Endometrium (tissue), 2 donors: ENCODE data around the gene HELZ2.

ENCODE experiments used
- FAIRE-seq: peaks from 2 replicates; lab custom pipeline; 2012; peaks lifted over from hg19 to GRCh38; lab: Jason Lieb, UNC
- donor health status: control.
- donor health status: control.

HELZ2 gene

DNA sequence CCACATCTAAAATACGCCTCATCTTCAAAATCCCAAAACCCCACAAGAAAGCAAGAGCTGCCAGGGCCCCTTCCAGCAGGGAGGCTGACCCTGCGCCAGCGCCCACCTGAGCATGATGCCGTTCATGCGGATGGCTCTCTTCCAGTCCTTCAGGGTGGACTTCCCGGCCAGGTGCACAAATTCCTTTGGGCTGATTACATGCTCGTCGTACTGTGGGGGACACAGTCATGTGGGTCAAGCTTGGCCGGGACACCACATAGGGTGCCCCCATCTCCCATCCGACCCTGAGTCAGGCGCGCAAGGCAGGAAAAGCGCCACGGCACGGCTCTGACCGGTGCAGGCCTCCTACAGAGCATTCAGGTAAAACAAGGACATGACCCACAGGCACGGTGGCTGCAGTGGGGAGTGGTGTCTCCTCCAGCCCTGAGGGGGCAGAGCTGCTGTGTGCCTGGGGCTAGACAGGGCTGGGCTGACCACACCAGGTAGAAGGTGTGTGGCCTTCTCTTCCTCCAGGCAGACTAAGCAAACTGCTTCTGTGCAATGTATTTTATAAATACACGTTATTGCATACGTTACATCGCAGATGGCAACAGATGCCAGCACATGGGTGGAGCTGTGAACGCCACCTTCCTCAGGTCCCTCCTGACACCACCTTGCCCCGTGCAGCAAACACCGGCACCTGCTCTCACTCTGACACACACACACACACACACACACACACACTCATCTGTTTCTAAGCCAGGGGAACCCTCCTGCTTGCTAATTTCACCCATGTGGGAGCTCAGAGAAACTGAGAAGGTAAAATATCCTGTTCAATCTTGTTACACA is 23.8 kb upstream of the HELZ2 start:
- FAIRE-seq: no peak

DNA sequence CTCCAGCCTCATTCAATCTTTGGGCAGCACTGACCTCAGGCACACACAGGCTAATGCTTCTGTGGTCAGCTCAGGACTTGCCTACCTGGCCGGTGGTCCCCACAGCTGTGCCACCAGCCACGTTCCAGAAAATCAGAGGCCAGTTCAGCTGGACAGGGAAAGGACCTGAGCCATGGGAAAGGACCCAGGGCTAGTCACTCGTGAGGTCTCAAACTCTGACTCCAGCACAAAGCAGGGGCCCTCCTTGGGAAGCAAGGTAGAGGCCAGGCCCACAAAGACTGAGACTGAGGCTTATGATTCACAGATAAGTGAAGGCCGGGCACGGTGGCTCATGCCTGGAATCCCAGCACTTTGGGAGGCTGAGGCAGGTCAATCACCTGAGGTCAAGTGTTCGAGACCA is 22.4 kb upstream of the HELZ2 start:
- FAIRE-seq: no peak

DNA sequence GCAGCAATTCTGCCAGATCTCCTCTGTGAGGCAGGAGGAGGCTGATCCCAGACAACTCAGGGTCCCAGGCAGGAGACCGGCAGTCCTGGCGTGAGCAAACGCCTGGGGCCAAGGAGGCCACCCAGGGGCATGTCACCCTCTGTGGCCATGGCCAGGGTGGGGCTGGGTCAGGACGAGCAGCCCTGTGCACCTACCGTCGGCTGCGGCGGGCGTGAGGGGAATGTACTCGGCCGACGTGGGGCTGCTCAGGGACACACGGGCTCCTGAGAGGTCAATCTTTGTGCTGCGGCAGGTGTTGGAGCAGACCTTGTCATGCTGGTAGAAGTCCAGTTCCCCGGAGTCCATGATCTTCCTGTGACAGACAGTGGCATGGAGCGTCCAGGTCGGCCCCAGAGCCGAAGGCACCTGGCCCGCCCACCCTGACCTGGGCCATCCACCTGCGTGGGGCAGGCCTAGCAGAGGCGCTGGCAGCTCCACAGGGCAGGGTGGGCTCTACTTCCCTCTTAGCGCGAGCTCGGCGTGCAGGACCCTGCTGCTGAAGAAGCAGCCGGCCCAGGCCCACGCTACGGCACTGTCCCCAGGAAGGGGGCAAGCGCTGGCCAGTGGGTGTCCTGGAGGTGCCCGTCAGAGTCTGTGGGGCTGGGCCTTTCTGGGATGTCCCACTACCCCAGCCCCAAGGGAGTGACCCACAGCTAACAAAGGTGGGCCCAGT is 21.5 kb upstream of the HELZ2 start:
- no peak for FAIRE-seq

DNA sequence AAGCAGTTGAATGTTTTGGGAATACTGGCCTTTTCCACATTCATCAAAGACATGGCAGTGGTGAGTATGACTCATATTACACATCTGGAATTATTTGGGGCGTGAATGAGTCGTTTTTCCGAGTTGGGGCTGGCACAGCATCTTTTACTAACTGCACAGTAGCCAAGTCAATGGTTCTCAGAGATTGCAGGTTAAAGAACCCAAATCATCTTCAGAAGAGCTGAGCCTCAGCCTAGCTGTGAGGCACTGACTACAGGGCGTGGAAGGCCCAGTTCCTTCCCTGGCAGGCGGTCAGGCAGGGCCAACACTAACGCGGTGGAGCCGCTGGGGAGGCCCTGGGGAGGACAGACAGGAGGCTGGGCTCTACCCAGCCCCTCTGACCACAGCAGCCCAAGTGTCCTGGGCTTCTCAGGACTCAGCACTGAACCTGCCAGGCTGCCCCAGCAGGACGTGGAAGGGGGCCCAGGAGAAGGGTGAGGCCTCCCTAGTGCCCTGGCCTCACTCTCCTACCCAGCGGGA is 20.1 kb upstream of the HELZ2 start:
- no peak for FAIRE-seq

DNA sequence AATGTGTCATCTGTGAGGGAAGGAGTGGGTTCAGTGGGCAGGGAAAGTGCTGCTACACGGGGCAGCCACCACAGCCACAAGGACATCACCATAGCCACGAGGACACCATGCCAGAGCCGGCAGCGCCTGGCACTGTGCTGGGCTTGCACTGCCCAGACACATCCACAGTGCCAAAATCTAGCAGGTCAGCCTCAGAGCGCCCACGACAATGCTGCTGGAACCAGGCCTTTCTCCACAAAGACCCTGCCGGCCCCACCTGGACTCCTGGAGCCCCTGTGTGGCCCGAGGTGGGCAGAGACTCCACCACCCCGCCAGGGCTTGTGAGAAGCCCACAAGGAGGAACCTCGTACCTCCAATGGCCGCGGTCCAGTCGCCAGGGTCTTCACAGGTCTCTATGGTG is 18.6 kb upstream of the HELZ2 start:
- no peak for FAIRE-seq

DNA sequence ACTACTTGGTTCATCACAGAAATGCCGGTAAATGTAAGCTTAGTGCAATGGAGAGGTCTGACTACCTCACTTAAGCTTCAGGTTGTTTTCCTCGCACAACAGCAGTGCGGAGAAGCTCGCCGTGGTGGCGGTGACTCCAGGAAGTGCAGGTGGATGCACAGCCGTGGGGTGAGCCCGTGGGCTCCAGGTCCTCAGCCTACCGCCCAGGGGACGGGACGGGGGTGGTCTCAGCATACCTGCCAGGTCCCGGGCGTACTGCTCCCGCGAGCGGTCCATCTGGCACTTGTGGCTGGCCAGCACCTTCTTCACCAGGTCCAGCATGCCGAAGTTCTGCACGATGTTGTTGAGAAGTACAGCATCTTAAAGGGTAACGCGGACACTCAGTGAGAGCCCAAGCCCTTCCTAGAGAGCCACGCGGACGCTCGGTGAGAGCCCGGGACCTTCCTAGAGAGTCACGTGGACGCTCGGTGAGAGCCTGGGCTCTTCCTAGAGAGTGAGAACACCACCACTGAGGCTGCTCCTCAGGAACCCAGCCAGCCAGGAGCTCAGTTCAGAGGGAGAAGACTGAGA is 17.8 kb upstream of the HELZ2 start:
- FAIRE-seq: no peak

DNA sequence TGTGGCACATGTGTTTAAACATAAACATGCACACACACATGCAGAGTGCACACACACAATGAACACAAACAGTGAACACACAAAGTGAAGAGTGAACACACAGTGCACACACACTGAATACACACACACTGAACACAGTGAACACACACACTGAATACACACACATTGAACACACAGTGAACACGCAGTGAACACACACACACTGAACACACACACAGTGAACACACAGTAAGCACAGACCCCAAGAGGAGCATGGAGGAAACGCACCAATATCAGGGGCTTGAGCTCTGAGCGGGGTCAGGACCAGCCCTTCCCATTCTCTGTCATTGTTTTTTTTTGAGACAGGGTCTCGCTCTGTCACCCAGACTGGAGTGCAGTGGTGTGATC is 17.1 kb upstream of the HELZ2 start:
- no peak for FAIRE-seq

DNA sequence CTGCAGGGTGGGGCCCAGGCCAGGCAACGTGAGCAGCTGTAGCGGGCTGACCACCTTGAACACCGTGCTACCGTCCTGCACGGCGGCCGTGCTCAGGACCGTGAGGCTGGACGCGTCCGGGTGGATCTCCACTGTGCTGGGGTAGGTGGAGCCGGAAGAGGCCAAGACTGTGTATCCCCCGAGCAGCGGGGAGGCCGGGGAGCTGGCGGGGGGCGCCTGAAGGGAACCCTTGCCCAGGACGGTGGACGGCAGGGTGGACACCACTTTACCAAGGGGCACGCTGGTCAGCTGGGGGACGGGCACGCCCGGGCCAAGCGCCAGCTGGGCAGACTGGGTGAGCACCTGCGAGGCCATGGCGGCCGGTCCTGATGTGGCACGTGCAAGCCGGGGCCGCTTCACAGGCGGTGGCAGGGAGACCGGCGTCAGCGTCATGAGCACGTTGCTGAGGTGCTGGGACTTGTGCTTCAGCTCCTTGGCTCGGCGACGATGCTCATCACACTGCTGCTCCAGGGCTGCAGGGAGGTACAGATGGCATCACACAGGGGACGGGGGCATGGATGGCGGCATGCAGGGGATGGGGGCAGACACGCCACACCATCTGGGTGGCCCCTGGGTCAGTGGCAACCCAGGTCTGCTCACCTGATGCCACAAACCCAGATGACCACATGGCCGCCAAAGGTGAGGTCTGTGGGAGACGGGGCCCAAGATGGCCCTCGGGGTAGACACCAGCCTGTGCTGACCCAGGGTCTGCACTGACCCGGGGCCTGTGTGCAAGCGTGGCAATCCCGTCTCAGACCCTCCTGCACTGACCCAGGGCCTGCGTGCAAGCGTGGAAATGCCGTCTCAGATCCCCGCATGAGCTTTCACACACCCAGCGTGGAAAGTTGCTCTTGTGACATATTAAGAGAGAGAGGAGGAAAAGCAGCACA is 16.4 kb upstream of the HELZ2 start:
- no peak for FAIRE-seq

DNA sequence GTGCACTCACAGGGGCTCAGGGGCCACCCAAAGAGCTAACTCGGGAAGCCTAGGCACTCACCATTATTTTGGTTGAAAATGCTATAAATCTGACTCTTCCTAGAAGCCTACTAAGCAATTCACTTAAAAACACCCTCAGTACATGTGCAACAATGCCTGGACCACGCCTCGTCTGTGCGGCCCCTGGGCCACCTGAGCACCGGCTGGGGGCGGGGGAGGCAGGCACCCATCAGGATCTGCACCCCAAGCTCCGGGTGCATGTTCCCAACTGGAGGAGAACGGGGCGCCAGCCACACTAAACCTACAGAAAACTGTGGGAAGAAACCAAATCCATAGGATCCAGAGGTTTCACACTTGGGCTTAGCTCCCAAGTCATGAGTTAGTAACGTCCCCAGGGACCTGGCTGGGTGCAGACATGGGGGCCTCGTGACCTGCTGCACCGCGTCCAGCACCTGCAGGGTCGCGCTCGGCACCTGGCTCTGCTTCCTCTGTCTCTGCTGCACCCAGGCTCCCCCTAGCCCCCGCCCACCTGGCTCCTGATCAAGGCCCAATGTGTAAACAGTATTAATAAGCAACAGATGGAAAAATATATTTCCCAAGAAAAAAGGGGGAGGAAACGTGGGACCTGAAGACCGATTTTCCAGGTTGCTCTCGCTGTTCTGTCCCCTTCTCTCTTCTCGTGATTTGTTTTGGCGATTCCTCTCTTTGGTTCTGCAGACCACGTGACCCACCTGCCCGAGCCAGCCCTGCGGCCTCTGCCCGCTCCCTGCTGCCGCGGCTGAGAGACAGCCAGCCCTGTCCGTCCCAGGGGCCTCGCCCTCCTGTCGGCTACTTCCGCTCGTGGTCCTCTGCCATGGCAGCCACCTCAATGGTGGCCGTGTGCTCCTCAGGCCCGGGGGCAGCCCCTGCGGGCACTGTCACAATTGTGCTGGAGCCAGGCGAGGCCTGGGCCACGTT is 15.5 kb upstream of the HELZ2 start:
- FAIRE-seq: no peak

DNA sequence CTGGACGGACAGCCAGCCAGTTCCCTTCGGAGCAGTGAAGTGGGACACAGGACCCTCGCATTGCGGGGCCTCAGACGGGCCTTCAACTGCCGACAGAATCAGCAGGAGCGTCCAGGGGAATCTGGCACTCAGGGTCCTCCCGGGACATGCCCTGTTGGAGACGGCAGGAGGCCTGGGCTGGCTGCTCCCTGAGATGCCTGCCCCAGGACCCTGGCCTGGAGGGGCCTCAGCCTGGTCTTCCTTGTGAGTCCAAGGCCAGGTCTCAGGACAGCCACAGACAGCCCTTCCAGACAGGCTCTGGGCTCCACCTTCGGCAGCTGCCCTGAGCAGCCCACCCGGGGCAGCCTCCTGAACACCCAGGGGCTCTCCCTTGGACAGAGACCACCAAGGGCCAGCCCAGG is 14.6 kb upstream of the HELZ2 start:
- no peak for FAIRE-seq

DNA sequence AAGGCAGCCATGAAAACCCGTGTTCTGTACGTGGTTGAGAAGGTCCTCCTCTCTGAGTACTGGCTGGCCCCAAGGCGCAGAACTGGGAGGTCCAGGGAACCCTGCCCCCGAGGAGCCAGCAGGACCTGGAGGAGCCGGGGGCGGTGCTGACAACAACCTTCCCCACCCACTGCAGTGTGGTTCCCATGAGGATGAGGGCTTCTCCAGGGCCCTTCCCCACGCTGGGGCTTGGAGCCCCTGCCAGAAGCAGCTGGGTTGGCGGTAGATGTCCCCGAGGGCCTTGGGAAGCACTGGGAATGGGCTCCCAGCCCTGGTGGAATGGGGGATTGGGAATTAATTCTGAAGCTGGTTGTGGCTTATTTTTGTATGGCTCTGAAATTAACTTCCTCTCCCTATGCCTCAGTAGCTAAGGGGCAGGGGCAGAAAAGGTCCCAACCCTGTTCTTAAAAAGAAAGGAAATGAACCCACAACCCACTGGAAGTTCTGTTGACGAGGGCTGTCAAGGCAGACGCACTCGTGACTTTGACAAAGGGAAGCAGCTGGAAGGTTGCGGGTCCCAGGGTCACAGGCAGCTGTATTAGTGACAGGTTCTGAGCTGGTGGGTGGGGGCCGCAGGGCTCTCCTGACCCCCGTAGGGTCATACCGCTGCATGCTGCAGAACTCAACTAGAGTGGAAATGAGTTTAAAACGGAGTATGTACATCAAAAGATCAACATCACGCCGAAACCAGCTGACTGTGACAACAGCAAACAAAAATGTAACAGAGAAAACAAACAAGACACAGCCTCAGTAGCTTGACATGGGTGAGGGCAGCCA is 13.9 kb upstream of the HELZ2 start:
- no peak for FAIRE-seq

DNA sequence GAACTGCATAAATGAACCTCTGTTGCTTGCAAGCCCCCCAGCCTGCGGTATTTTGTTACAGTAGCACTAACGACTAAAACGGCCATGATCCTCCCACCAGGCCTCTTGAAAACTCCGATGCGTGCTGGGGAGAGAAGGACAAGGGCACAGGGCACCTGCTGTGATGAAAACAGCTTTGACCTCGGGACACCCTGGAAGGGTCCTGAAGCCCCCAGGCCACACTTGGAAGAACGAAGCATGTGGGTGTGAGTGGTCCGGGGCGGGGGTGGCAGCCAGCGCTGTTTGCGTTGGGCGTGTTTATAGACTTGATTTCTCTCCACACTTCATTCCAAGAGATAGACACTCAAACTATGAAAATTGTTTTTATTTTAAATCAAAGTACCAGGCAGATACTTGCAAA is 13.2 kb upstream of the HELZ2 start:
- FAIRE-seq: no peak

DNA sequence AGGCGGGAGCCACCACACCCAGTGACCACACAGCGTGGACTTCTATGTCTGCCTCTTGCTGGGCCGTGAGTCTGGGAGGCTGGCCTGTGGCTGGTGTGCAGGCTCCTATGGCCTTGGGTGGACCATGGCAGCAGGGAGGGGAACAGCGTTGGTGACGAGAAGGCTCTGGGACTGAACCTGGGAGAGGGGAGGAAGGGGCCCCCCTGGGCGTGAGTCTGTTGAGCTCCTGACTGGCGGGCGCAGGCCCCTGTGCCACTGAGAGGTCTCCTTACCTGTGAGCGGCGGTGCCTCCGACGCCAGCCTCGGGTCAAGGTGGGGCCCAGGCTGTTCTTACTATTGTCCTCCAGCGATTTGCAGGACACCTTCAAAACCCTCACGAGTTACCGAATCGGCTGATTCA is 12.8 kb upstream of the HELZ2 start:
- no peak for FAIRE-seq

DNA sequence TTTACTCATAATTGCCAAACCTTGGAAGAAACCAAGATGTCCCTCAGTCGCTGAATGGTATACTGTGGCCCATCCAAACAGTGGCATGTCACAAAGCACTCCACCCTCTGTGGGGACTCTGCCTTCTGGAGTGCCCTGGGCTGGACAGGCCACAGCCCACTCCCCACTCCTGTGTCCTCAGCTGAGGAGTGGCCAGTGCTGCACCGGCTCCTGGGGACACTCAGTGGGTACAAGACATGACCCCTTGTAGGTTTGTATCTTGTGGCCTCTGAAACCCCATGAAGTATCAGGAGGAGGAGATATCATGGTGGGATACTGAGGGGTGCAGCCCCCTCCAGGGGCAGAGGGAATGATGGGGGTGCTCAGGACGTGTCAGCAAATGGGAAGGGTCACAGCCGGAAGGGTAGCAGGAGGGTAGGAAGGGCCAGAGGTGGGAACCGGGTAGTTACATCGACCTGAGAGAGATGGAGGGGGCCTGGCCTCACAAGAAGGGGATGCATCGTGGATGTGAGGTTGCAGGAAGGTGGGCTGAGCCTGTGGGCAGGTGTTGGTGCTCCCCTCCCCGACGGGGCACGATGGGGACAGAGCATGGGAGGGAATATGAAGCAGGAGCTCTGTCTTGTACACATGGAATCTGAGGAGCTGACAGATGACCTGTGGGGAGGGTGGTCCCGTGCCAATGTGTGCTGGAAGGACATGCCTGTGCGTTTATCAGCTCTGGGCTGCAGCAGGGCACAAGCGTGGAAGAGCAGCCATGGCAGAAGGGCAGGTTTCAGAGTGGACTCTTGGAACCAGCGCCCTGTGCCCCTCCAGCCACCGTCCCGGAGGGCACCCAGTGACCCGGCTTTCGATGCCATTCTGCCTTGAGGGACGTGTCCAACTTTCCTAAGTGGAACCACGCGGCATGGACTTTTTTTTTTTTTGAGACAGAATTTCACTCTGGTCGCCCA is 11.9 kb upstream of the HELZ2 start:
- FAIRE-seq: no peak

DNA sequence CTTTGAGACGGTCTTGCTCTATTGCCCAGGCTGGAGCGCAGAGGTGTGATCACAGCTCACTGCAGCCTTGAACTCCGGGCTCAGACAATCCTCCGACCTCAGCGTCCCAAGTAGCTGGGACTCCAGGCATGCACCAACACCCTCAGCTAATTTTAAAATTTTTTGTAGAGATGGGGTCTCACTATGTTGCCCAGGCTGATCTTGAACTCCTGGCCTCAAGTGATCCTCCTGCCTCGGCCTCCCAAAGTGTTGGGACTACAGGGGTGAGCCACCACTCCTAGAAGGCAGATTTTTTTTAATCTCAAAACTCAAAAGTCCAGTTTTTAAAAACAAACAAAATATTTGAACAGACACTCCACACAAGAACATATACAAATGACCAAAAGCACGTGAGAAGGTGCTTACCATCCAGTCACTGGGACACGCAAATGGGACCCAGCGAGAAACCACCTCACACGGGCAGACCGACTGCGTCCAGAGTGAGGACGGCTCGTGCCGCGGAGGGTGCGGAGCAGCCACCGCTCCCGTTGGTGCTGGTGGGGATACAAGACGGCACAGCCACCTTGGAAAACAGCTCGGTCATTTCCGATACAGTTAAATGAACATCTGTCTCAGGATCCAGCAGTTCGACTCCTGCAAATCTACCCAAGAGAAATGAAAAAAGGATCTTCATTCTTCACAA is 8.5 kb upstream of the HELZ2 start:
- no peak for FAIRE-seq

DNA sequence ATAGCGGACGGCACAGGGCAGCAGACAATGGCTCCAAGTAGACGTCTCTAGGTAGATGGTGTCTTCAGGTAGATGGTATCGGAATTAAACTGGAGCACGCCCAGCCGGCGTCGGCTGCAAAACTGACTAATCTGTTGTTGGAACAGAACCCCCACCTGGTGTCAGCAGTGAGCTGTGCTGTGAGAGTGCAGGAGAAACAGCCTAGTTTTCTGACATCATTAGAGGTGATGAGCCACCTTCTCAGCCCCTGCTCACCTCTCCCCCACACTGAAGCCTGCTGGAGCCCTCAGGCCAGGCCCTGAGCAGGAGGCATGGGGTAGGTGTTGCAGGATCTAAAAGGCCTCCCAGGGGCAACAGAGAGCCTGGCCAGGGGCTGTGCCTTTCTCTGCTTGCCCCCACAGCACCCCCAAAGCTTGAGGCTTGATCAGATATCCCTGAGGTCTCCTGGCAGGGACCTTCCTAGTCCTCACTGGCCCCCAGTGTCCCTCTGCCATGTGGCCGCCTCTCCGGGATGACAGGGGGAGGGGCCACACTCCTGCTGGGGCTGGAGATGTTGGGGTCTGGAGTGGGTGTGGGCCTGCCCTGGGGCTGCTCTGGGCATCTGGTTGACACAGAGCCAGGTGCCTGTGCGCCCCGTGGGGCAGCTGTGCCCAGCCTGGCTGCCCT is 6.9 kb upstream of the HELZ2 start:
- no peak for FAIRE-seq

DNA sequence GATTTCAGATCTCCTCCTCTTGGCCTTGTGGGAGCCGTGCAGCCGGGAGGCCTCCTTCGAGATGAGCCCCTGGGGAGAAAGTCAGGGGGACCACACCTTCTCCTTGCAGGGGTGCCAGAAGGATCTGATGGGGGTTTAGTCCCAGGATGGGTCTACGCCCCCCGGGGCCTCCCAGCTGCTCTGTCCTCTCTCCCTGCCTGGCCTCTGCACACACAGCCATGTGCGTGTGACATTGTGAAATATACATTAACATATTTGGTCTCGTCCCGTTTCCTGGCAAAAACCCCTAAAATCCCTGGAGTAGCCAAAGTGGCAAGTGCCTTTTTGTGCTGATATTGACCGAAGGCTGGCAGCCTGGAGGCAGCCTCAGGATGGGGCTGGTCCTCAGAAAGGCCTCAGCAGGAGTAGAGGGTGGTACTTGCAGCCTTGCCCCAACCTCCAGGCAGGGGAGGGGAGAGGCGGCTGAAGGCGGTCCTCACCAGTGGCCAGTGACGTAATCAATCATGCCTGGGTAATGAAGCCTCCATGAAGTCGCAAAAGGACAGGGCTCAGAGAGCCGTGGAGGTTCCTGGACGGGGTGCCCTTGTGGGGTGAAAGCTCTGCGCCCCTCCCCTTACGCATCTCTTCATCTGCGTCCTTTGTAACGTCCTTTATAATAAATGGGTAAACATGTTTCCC is 5.1 kb upstream of the HELZ2 start:
- FAIRE-seq: no peak
